ENCODE results near the gene LCTL. TPM values are rescaled to one million over a fixed set of nuclear protein-coding genes. Genes with fewer than 3 reads are reported as not detected.

The LCTL gene
- total RNA-seq, 2 experiments from 2014 or later: not detected

DNA sequence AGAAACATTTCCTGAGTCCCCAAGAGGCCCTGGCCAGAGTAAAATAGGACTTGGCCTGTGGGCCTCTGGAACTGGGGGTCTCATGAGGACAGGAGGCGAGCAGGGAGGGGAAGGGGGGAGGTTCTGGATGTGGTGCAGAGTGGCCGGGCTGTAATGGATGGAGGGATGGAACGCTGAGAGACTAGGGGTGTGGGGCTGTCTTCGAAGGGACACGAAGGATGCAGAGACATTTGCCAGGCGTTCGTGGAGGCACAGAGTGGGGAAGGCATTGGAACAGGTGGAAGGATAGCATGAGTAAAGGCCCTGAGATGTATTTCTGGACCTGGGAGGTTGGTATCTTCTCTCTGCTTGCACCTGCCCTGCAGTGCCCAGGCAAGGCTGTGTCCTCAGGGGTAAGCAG, 2.1 kb upstream of the LCTL start:
- H3K9me3 Mint-ChIP-seq: no peaks in the 10 kb centered on the region
- no peak for DNase-seq
- H3K27ac Mint-ChIP-seq: no peak overlapping the region
- POLR2A ChIA-PET: no interaction called here
- no peak for ATAC-seq (ENCODE audit: low read depth)
- peaks cover 4% of the 10 kb centered on the region for H3K27me3 Mint-ChIP-seq
- H3K4me3 Mint-ChIP-seq: no peak overlapping the region
- peaks cover 10% of the 10 kb centered on the region for H3K4me1 Mint-ChIP-seq
- no peaks in the 10 kb centered on the region for H3K36me3 Mint-ChIP-seq

DNA sequence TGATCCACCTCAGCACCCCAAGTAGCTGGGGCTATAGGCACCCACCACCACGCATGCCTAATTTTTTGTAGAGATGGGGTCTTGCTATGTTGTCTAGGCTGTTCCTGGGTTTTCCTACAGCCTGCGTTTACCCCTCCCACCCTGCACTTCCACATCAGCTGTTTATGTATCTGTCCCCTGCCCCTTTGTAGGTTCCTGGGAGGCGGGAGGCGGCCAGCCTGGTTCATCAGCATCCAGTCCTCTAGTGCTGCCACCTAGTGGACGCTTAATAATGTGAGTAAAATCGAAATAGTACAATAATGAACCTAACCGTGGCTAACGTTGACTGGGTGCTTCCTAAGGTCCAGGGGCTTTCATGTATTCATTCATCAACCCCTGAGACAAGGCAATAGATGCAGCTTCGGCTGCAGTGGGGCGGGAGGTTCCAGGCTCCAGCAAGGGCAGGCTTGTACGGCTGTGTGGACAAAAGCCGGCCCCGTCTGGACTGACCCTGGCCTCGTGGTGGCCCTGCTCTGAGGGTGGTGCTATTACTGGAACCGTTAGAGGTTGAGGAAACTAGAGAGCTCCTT, 1.2 kb upstream of the LCTL start:
- H3K27me3 Mint-ChIP-seq: peaks cover 4% of the 10 kb centered on the region
- H3K27ac Mint-ChIP-seq: peak overlapping the region; percentile 74
- H3K4me1 Mint-ChIP-seq: peaks cover 10% of the 10 kb centered on the region
- DNase-seq (peak; percentile 56), ATAC-seq (ENCODE audit: low read depth) (peak; percentile 74)
- POLR2A ChIA-PET: no interaction called here
- H3K36me3 Mint-ChIP-seq: no peaks in the 10 kb centered on the region
- peak overlapping the region; percentile 46 for H3K4me3 Mint-ChIP-seq
- H3K9me3 Mint-ChIP-seq: no peaks in the 10 kb centered on the region

GRCh38 chr15:66565141-66565641, 607 bp downstream of the LCTL start:
- H3K4me1 Mint-ChIP-seq: peaks cover 10% of the 10 kb centered on the region
- H3K4me3 Mint-ChIP-seq: no peak overlapping the region
- DNase-seq: no peak
- no peaks in the 10 kb centered on the region for H3K9me3 Mint-ChIP-seq
- ATAC-seq (ENCODE audit: low read depth): no peak
- POLR2A ChIA-PET: no interaction called here
- no peak overlapping the region for H3K27ac Mint-ChIP-seq
- no peaks in the 10 kb centered on the region for H3K36me3 Mint-ChIP-seq
- H3K27me3 Mint-ChIP-seq: peaks cover 4% of the 10 kb centered on the region

DNA sequence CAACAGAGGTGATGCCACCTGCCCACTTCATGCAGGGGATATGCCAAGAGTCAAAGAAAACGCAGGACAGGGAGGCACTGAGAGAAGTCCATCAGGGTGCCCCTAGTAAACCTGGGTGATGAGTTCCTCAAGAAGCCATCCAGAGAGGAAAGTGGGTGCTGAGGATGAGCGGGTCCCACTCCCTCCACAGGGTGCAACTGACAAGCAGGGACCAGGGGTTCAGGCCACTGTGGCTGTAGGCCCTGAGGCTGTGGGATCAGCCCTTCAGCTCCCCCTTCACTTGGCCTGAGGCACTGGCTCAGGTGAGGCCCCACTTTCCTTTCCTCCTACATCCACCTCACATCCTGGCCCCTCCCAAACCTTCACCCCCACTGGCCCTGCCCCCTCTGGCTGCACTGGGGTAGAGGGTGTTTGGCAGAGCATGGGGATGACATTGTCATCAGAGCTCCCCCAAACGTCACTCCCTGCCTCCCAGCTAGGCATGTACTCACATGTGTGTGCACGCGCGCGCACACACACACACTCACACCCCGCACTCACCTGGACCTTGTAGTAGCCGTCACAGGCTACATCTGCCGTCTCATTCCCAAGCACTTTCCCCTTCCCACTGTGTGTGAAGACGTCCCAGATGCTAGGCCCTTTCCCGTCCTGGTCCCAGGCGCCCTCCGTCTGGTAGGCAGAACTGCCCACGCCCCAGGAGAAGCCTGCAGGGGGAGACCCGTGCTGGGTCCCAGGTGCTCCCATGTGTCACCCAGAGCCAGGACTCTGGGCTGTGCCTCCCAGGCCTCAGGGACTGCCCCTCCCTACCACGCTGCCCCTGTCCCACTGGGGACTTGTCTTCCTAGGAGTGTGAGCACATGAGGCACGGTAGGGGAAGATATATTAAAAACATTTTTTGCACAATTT, 1.4 kb downstream of the LCTL start:
- H3K27me3 Mint-ChIP-seq: peaks cover 4% of the 10 kb centered on the region
- no peaks in the 10 kb centered on the region for H3K36me3 Mint-ChIP-seq
- ATAC-seq (ENCODE audit: low read depth) (no peak), DNase-seq (no peak)
- H3K9me3 Mint-ChIP-seq: no peaks in the 10 kb centered on the region
- POLR2A ChIA-PET: no interaction called here
- H3K27ac Mint-ChIP-seq: no peak overlapping the region
- no peak overlapping the region for H3K4me3 Mint-ChIP-seq
- H3K4me1 Mint-ChIP-seq: peaks cover 10% of the 10 kb centered on the region

GRCh38 chr15:66563566-66564110, 2.2 kb downstream of the LCTL start:
- POLR2A ChIA-PET: no interaction called here
- Mint-ChIP-seq H3K36me3 (no peaks in the 10 kb centered on the region), H3K9me3 (no peaks in the 10 kb centered on the region), H3K4me1 (peaks cover 10% of the 10 kb centered on the region), H3K27ac (no peak overlapping the region), H3K4me3 (no peak overlapping the region), H3K27me3 (peaks cover 4% of the 10 kb centered on the region)
- no peak for DNase-seq
- no peak for ATAC-seq (ENCODE audit: low read depth)

DNA sequence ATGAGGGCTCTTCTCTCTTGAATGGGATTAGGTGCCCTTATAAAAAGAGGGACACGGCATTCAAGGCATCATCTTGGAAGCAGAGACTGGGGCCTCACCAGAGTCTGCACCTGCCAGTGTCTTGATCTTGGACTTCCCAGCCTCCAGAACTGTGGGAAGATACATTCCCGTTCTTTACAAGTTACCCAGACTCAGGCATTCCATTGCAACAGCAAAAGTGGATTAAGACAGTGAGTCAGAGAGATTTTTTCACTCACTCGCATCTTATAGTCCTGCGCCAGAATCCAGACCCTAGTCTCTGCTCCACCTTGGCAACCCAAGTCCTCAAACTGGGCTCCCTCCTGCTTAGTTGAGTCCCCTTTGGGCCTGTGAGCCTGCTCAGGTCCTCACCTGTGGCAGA, 2.7 kb downstream of the LCTL start:
- Mint-ChIP-seq H3K4me1 (peaks cover 10% of the 10 kb centered on the region), H3K27me3 (peaks cover 4% of the 10 kb centered on the region), H3K36me3 (no peaks in the 10 kb centered on the region), H3K9me3 (no peaks in the 10 kb centered on the region), H3K27ac (no peak overlapping the region), H3K4me3 (no peak overlapping the region)
- no peak for ATAC-seq (ENCODE audit: low read depth)
- POLR2A ChIA-PET: no interaction called here
- DNase-seq: no peak

GRCh38 chr15:66560856-66561525, 4.8 kb downstream of the LCTL start:
- H3K36me3 Mint-ChIP-seq: no peaks in the 10 kb centered on the region
- no peaks in the 10 kb centered on the region for H3K4me1 Mint-ChIP-seq
- no peak for ATAC-seq (ENCODE audit: low read depth)
- no peak overlapping the region for H3K27ac Mint-ChIP-seq
- H3K4me3 Mint-ChIP-seq: no peak overlapping the region
- POLR2A ChIA-PET: no interaction called here
- H3K9me3 Mint-ChIP-seq: no peaks in the 10 kb centered on the region
- H3K27me3 Mint-ChIP-seq: no peaks in the 10 kb centered on the region
- no peak for DNase-seq

DNA sequence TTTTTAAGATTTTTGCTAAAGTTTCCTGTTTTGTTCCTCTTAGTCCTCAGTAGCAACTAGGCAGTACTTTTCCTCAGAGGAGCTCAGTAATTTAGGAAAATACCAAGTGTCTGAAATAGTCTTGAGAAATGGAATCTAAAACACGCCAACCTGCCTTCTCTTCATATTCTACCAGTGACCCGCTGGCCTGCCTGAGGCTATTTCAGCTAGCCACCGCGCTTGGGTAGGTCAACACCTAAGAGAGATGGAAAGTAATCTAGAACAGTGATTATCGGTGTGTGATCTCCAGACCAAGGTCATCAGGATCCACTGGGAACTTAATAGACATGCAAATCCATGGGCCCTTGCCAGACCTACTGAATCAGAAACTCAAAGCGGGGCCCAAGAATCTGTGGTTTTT, 7.5 kb downstream of the LCTL start:
- Mint-ChIP-seq H3K36me3 (peaks cover 6% of the 10 kb centered on the region), H3K9me3 (peaks cover 1% of the 10 kb centered on the region), H3K27ac (no peak overlapping the region), H3K27me3 (no peaks in the 10 kb centered on the region), H3K4me1 (no peaks in the 10 kb centered on the region), H3K4me3 (no peak overlapping the region)
- ATAC-seq (ENCODE audit: low read depth): no peak
- no peak for DNase-seq
- POLR2A ChIA-PET: no interaction called here

- H3K4me3 Mint-ChIP-seq: no peak overlapping the region
- no peak for DNase-seq
- no peaks in the 10 kb centered on the region for H3K27me3 Mint-ChIP-seq
- H3K27ac Mint-ChIP-seq: no peak overlapping the region
- peaks cover 1% of the 10 kb centered on the region for H3K9me3 Mint-ChIP-seq
- H3K4me1 Mint-ChIP-seq: no peaks in the 10 kb centered on the region
- peaks cover 19% of the 10 kb centered on the region for H3K36me3 Mint-ChIP-seq
- POLR2A ChIA-PET: no interaction called here
- no peak for ATAC-seq (ENCODE audit: low read depth)
Measured at GRCh38 chr15:66555685-66556084, 10.1 kb downstream of the LCTL start.

GRCh38 chr15:66545255-66545654, 20.5 kb downstream of the LCTL start:
- Mint-ChIP-seq H3K36me3 (peaks cover 37% of the 10 kb centered on the region), H3K27ac (no peak overlapping the region), H3K9me3 (no peaks in the 10 kb centered on the region), H3K4me3 (no peak overlapping the region), H3K27me3 (no peaks in the 10 kb centered on the region), H3K4me1 (no peaks in the 10 kb centered on the region)
- no peak for ATAC-seq (ENCODE audit: low read depth)
- POLR2A ChIA-PET: no interaction called here
- no peak for DNase-seq

GRCh38 chr15:66542896-66543295, 22.9 kb downstream of the LCTL start:
- DNase-seq (no peak), ATAC-seq (ENCODE audit: low read depth) (no peak)
- Mint-ChIP-seq H3K4me3 (no peak overlapping the region), H3K4me1 (peaks cover 1% of the 10 kb centered on the region), H3K36me3 (peaks cover 43% of the 10 kb centered on the region), H3K27ac (no peak overlapping the region), H3K27me3 (no peaks in the 10 kb centered on the region), H3K9me3 (no peaks in the 10 kb centered on the region)
- POLR2A ChIA-PET: no interaction called here

DNA sequence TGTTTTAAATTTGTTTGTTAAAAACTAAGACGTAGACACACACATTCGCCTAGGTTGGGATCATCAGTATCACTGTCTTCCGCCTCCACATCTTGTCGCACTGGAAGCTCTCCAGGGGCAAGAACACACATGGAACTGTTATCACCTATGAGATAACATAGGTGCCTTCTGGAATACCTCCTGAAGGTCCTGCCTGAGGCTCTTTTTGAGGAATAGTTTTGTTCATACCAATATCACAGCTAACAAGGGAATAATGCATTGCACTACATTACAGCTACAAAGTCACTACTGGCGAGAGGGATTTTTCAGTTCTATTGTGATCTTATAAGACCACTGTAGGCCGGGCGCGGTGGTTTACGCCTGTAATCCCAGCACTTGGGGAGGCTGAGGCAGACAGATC, 30.7 kb downstream of the LCTL start:
- Mint-ChIP-seq H3K9me3 (no peaks in the 10 kb centered on the region), H3K27me3 (no peaks in the 10 kb centered on the region), H3K4me3 (no peak overlapping the region), H3K4me1 (peaks cover 1% of the 10 kb centered on the region), H3K27ac (no peak overlapping the region), H3K36me3 (peaks cover 32% of the 10 kb centered on the region)
- ATAC-seq (ENCODE audit: low read depth) (no peak), DNase-seq (no peak)
- POLR2A ChIA-PET: no interaction called here

GRCh38 chr15:66524838-66525237, 41.0 kb downstream of the LCTL start:
- Mint-ChIP-seq H3K4me1 (peaks cover 3% of the 10 kb centered on the region), H3K27ac (no peak overlapping the region), H3K27me3 (no peaks in the 10 kb centered on the region), H3K9me3 (no peaks in the 10 kb centered on the region), H3K4me3 (no peak overlapping the region), H3K36me3 (peaks cover 20% of the 10 kb centered on the region)
- DNase-seq: no peak
- no peak for ATAC-seq (ENCODE audit: low read depth)
- POLR2A ChIA-PET: no interaction called here
